GM23338 (cell line): Measurements from ENCODE around the gene VARS2. TPM values are rescaled to one million over a fixed set of nuclear protein-coding genes. Genes with fewer than 3 reads are reported as not detected.

Experiments
- ATAC-seq: fragments of 200-7000 bp; cut with Tn5 transposase; 3 replicates; pipeline ENCODE4 v1.9.1; 2020
- DNase-seq: peaks from one replicate; pipeline ENCODE4 v3.0.0-alpha.2; 2015; ENCODE audit warnings: low spot score
- H2AFZ ChIP-seq: fragments of 200-600 bp; sonication (generic); 2 replicates; pipeline ENCODE4 v1.8.0; 2016; ENCODE audit warnings: antibody characterized with exemption, mild to moderate bottlenecking, moderate library complexity
- H3F3A ChIP-seq: fragments of 200-600 bp; sonication (generic); replicated peaks from 2 replicates; pipeline ENCODE4 v1.8.0; 2017; ENCODE audit warnings: antibody characterized with exemption, mixed run types, low read depth
- H3K27ac ChIP-seq: fragments of 200-600 bp; sonication (generic); 2 replicates; pipeline ENCODE4 v1.6.1; 2016; ENCODE audit warnings: low read depth
- H3K27me3 ChIP-seq: fragments of 200-600 bp; sonication (generic); 2 replicates; pipeline ENCODE4 v1.8.0; 2016; ENCODE audit warnings: mild to moderate bottlenecking, mixed run types, moderate library complexity; ENCODE audit not compliant: insufficient read depth
- H3K36me3 ChIP-seq: fragments of 200-600 bp; sonication (generic); 2 replicates; pipeline ENCODE4 v1.8.0; 2016; ENCODE audit warnings: mild to moderate bottlenecking; ENCODE audit not compliant: insufficient read depth
- H3K4me1 ChIP-seq: fragments of 200-600 bp; sonication (generic); 2 replicates; pipeline ENCODE4 v1.8.0; 2016; ENCODE audit warnings: mild to moderate bottlenecking, moderate library complexity; ENCODE audit not compliant: insufficient read depth
- H3K4me2 ChIP-seq: fragments of 200-600 bp; sonication (generic); 2 replicates; pipeline ENCODE4 v1.7.1; 2017; ENCODE audit warnings: mixed run types
- H3K4me3 ChIP-seq: fragments of 200-600 bp; sonication (generic); 2 replicates; pipeline ENCODE4 v1.6.1; 2016; ENCODE audit warnings: mixed run types
- H3K79me2 ChIP-seq: fragments of 200-600 bp; sonication (generic); replicated peaks from 2 replicates; pipeline ENCODE4 v1.8.0; 2017; ENCODE audit warnings: mild to moderate bottlenecking; ENCODE audit not compliant: insufficient read depth
- H3K9me2 ChIP-seq: fragments of 200-600 bp; sonication (generic); 2 replicates; pipeline ENCODE4 v1.8.0; 2017; ENCODE audit not compliant: insufficient read depth
- H4K20me1 ChIP-seq: fragments of 200-600 bp; sonication (generic); replicated peaks from 2 replicates; pipeline ENCODE4 v1.8.0; 2017; ENCODE audit warnings: mild to moderate bottlenecking; ENCODE audit not compliant: insufficient read depth
- H3K27ac Mint-ChIP-seq: 2 replicates; pipeline ENCODE4 v1.8.0; 2020; ENCODE audit warnings: inconsistent platforms, mild to moderate bottlenecking, moderate library complexity, mixed read lengths
- H3K27me3 Mint-ChIP-seq: 3 replicates; pipeline ENCODE4 v1.8.0; 2022; ENCODE audit warnings: low read depth, mild to moderate bottlenecking, moderate library complexity, mixed read lengths, inconsistent platforms; ENCODE audit not compliant: insufficient read depth, poor library complexity
- H3K36me3 Mint-ChIP-seq: 3 replicates; pipeline ENCODE4 v1.8.0; 2021; ENCODE audit warnings: low read depth, mild to moderate bottlenecking, inconsistent platforms, moderate library complexity, mixed read lengths
- H3K4me1 Mint-ChIP-seq: 3 replicates; pipeline ENCODE4 v1.8.0; 2020; ENCODE audit warnings: mild to moderate bottlenecking, inconsistent platforms, mixed read lengths
- H3K4me3 Mint-ChIP-seq: 3 replicates; pipeline ENCODE4 v1.8.0; 2021; ENCODE audit warnings: moderate library complexity, mild to moderate bottlenecking, inconsistent platforms, mixed read lengths
- H3K9me3 Mint-ChIP-seq: 3 replicates; pipeline ENCODE4 v1.8.0; 2020; ENCODE audit warnings: moderate library complexity, mild to moderate bottlenecking, inconsistent platforms, mixed read lengths
- EZH2 ChIP-seq: fragments of 200-600 bp; sonication (generic); IDR thresholded peaks from one replicate; pipeline ENCODE4 v1.8.0; 2017; ENCODE audit warnings: antibody characterized with exemption, mild to moderate bottlenecking, low read depth; ENCODE audit not compliant: unreplicated experiment
- EZH2phosphoT487 ChIP-seq: fragments of 200-600 bp; sonication (generic); IDR thresholded peaks from one replicate; pipeline ENCODE4 v1.8.1; 2018; ENCODE audit warnings: antibody characterized with exemption; ENCODE audit not compliant: unreplicated experiment
- JUNB ChIP-seq: IDR thresholded peaks from one replicate; pipeline ENCODE4 v1.6.1; 2016; ENCODE audit warnings: antibody characterized with exemption; ENCODE audit not compliant: unreplicated experiment
- NANOG ChIP-seq: IDR thresholded peaks from 2 replicates; pipeline ENCODE4 v1.6.1; 2016; ENCODE audit warnings: antibody characterized with exemption, borderline replicate concordance
- POLR2AphosphoS5 ChIP-seq: IDR thresholded peaks from 2 replicates; pipeline ENCODE4 v1.6.1; 2016; ENCODE audit warnings: antibody characterized with exemption, low read depth
- REST ChIP-seq: IDR thresholded peaks from one replicate; pipeline ENCODE4 v1.6.1; 2018; ENCODE audit warnings: antibody characterized with exemption; ENCODE audit not compliant: unreplicated experiment
- STAT1 ChIP-seq: IDR thresholded peaks from one replicate; pipeline ENCODE4 v1.6.1; 2016; ENCODE audit warnings: antibody characterized with exemption; ENCODE audit not compliant: unreplicated experiment
- ZNF331 ChIP-seq: fragments of 250-450 bp; sonication (Bioruptor Pico); IDR thresholded peaks from 2 replicates; pipeline ENCODE4 v1.5.0; 2020; ENCODE audit warnings: low read depth, mild to moderate bottlenecking, moderate library complexity
- polyA plus RNA-seq: library from polyadenylated mRNA; unstranded; fragments of >200 nt; fragmentation: Nextera tagmentation; extraction: Ambion mirVana; gene quantifications from 2 replicates; pipeline ENCODE4 v1.2.1, GENCODE V29; 2016
- total RNA-seq: library from RNA; depleted of rRNA; stranded (reverse); fragments of >200 nt; shearing (Covaris generic); gene quantifications from 2 replicates; pipeline ENCODE4 v1.2.3, GENCODE V29; 2014
- TF ChIP-seq, protein P1 (sequence below): IDR thresholded peaks from 2 replicates; pipeline ENCODE4 v1.6.1; 2016; ENCODE audit warnings: antibody characterized with exemption
- TF ChIP-seq, protein P2 (sequence below), 2 experiments: fragments of 200-600 bp in 1 of 2; sonication (generic) in 1 of 2; conservative IDR thresholded peaks; 2 replicates each; pipeline versions ENCODE4 v1.5.1 to v1.6.1; 2016 to 2017; ENCODE audit warnings: antibody characterized with exemption in 2 of 2, low read depth in 2 of 2, mild to moderate bottlenecking in 2 of 2, moderate library complexity in 1 of 2

The VARS2 gene
- total and polyA plus RNA-seq, 2 experiments from 2014 or later, result 13.7 to 36.4 TPM

DNA sequence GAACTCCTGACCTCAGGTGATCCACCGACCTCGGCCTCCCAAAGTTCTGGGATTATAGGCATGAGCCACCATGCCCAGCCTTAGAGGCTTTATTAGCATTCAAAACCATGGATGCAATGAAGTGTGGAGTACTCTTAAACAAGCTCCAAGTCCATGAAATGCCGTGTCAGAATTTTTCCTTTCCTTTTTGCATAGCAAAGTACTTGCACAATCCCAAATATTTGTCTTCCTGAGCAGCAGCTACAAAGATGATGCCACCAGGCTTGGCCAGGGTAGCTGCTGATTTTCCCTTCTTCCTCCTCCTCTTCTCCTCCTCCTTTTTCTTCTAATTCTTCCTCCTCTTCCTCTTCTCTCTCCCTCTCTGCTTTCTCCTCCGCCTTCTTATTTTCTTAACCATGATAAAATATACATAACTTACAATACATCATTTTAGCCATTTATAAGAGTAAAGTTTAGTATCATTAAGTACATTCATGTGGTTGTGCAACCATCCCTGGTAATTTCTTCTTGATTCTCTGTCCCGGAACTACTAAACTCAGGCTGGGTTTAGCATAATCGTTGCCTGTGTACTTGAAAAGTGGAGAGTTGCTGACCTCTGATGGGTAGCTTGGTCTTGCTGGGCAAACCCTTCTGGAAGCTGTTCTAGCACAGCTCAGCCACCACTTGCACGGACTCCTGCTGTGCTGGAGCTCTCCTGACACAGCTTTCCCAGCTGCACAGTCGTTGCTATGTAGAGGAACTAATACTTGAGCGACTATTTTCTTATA is 47.1 kb downstream of the VARS2 start (continued):
- no peak for TF ChIP-seq POLR2AphosphoS5
- TF ChIP-seq, protein P1, sequence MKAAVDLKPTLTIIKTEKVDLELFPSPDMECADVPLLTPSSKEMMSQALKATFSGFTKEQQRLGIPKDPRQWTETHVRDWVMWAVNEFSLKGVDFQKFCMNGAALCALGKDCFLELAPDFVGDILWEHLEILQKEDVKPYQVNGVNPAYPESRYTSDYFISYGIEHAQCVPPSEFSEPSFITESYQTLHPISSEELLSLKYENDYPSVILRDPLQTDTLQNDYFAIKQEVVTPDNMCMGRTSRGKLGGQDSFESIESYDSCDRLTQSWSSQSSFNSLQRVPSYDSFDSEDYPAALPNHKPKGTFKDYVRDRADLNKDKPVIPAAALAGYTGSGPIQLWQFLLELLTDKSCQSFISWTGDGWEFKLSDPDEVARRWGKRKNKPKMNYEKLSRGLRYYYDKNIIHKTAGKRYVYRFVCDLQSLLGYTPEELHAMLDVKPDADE, result no peak
- no peak for TF ChIP-seq JUNB
- TF ChIP-seq, protein P2, sequence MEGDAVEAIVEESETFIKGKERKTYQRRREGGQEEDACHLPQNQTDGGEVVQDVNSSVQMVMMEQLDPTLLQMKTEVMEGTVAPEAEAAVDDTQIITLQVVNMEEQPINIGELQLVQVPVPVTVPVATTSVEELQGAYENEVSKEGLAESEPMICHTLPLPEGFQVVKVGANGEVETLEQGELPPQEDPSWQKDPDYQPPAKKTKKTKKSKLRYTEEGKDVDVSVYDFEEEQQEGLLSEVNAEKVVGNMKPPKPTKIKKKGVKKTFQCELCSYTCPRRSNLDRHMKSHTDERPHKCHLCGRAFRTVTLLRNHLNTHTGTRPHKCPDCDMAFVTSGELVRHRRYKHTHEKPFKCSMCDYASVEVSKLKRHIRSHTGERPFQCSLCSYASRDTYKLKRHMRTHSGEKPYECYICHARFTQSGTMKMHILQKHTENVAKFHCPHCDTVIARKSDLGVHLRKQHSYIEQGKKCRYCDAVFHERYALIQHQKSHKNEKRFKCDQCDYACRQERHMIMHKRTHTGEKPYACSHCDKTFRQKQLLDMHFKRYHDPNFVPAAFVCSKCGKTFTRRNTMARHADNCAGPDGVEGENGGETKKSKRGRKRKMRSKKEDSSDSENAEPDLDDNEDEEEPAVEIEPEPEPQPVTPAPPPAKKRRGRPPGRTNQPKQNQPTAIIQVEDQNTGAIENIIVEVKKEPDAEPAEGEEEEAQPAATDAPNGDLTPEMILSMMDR (conservative IDR thresholded peaks at IDR 0.05; ENCODE audit: low read depth in 2 of 2), result no peak
- TF ChIP-seq ZNF331 (CRISPR knock-in tag), result no peak
- TF ChIP-seq EZH2phosphoT487, result no peak
- TF ChIP-seq REST, result no peak

- Histone ChIP-seq H3K27ac (no peak overlapping the region), H3K4me3 (no peak overlapping the region), H3K79me2 (no peaks in the 10 kb centered on the region), H3K27me3 (peaks cover 3% of the 10 kb centered on the region; the same call in 1 of the 2 replicates), H2AFZ (no peak overlapping the region), H4K20me1 (no peaks in the 10 kb centered on the region), H3K4me2 (no peak overlapping the region), H3F3A (no peaks in the 10 kb centered on the region), H3K4me1 (no peaks in the 10 kb centered on the region), H3K9me2 (0 out of 2 replicates have a peak, but pooled peaks cover 11% of the 10 kb centered on the region), H3K36me3 (no peaks in the 10 kb centered on the region)
- no peak for ATAC-seq
- peaks cover 7% of the 10 kb centered on the region for H3K9me3 Mint-ChIP-seq
- H3K4me1 Mint-ChIP-seq, result no peaks in the 10 kb centered on the region; the same call in 2 of the 3 replicates
- no peaks in the 10 kb centered on the region; the same call in 2 of the 3 replicates for H3K36me3 Mint-ChIP-seq
- DNase-seq, result no peak
- H3K27me3 Mint-ChIP-seq, result peaks cover 7% of the 10 kb centered on the region
- H3K27ac Mint-ChIP-seq, result no peak overlapping the region
- H3K4me3 Mint-ChIP-seq, result no peak overlapping the region
- TF ChIP-seq, protein P1, result no peak
- no peak for TF ChIP-seq JUNB
- TF ChIP-seq, protein P2 (conservative IDR thresholded peaks at IDR 0.05; ENCODE audit: low read depth in 2 of 2), result no peak
- TF ChIP-seq ZNF331 (CRISPR knock-in tag), result no peak
- TF ChIP-seq EZH2phosphoT487, result no peak
- TF ChIP-seq POLR2AphosphoS5, result no peak
- no peak for TF ChIP-seq REST
- TF ChIP-seq NANOG, result no peak
- TF ChIP-seq EZH2, result no peak
- no peak for TF ChIP-seq STAT1
These were observed 48.7 kb downstream of the VARS2 start for GRCh38 chr6:30962716-30963115.
